GM19238 (cell line): Measurements from ENCODE around the gene CNTN5.
"Not testable (repeated sequence)": the region's sequence is repeated elsewhere in the genome, so short reads cannot be mapped to it uniquely, and the experiment has no call there.

Experiments
- DNase-seq: peaks from one replicate; pipeline ENCODE4 v3.0.0; 2011; ENCODE audit warnings: low spot score; ENCODE audit not compliant: insufficient read length

Gene CNTN5

DNA sequence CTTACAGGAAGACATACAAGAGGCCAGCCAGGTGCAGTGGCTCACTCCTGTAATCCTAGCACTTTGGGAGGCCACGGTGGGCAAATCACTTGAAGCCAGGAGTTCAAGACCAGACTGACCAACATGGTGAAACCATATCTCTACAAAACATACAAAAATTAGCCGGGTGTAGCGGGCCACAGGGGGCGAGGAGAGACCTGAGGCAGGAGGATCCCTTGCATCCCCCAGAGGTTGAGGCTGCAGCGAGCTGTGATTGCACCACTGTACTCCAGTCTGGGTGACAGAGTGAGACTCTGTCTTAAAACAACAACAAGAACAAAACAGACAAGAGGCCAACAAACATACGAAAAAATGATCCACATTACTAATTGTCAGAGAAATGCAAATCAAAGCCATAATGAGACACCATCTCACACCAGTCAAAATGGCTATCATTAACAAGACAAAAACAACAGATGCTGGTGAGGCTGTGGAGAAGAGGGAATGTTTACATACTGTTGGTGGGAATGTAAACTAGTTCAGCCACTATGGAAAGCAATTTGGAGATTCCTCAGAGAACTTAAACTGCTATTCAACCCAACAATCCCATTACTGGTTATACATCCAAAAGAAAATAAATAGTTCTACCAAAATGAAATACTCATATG, 1167.5 kb downstream of the CNTN5 start:
- no peak for DNase-seq

GRCh38 chr11:100190395-100190794, 1169.6 kb downstream of the CNTN5 start:
- no peak for DNase-seq

DNA sequence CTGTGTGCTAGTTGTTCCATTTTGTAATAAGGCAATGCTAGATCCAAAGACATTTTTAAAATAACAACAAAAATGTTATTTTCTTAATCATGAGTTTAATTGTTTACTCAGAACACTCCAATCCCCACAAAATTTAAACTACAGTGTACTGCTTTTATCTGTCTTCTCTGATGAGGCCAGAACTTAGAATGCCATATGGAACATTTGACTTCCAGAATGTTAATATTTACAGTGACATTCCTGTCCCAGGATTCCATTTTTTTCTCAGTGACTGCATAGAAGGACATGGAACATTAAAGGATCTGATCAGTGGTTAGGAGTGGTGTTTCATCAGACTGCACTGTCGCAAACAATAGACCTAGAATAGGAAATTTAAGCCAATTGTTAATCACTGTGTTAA, 1171.4 kb downstream of the CNTN5 start:
- DNase-seq, result no peak

- no peak for DNase-seq
Measured at GRCh38 chr11:100203789-100204188, 1183.0 kb downstream of the CNTN5 start.

GRCh38 chr11:100205926-100206325, 1185.2 kb downstream of the CNTN5 start:
- DNase-seq, result no peak

GRCh38 chr11:100208207-100208606, 1187.5 kb downstream of the CNTN5 start:
- DNase-seq, result no peak

DNA sequence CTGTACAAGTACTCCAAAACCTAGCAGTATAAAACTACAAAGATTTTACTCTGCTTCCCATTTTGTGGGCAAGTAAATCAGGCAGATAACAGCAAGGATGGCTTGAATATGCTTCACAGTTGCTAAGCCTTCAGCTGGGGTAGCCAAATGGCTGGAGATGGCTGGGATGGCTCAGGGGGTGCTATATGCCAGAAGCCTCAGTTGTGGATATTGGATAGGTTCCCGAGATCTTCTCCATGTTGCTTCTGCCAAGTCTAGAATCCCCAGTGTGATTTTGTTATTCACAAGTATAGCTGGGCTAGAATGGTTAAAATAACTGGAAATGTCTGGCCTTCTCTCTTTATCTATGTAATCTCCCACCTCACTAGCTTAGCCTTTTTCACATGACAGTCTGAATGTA, 1194.0 kb downstream of the CNTN5 start:
- no peak for DNase-seq

- no peak for DNase-seq
Measured at GRCh38 chr11:100220801-100221200, 1200.1 kb downstream of the CNTN5 start.

- no peak for DNase-seq
Measured at GRCh38 chr11:100221791-100222190, 1201.0 kb downstream of the CNTN5 start.

GRCh38 chr11:100224541-100225034, 1203.8 kb downstream of the CNTN5 start:
- no peak for DNase-seq

DNA sequence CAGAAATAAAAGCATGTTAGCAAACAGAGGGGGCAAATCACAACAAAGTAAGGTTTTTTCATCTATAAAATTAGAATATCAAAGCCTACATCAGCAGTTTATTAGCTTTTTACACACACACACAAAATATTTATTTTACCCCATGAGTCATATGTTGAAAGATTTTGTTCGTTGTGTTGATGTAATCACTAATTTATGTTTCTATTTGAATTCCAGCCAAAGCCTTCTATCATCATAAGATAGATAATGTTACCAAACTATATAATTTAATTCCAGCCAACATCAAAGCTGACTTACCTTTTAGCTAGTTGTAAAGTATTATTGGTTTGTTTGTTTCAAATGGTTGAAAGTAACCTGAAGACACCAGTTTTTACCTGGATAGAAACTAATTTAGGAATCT, 1208.3 kb downstream of the CNTN5 start:
- no peak for DNase-seq

DNA sequence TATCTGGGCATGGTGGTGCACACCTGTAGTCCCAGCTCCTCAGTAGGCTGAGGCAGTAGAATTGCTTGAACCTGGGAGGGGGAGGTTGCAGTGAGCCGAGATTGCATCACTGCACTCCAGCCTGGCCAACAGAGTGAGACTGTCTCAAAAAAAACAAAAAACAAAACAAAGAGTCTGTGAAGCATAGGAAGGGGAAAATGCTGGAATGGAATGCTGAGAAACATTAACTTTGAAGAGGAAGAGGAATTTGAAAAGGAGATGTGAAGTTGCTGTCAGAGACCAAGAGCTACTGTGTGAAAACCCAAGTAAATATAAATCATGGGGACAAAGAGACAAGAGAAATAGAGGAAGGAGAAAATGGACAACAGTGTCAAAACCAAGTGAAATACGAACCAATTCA, 1211.3 kb downstream of the CNTN5 start:
- DNase-seq, result no peak

DNA sequence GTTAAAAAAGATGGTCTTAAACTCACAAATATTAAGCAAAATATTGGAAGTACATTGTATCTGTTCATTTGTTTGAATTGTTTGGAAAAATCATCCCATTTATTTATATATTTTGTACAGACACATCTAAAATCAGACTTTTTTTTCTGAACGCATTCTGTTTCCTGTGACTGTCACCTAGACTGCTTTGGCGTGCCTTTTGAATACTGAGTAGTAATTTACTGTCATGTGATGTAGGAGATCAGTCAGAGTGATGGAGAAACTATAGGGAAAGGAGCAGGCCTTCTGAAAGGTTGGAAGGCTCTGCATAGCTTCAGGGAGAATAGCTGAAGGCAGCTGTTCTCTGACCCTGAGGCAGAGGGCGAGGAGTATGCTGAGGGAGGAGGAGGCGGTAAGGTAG, 1214.3 kb downstream of the CNTN5 start:
- DNase-seq, result no peak

DNA sequence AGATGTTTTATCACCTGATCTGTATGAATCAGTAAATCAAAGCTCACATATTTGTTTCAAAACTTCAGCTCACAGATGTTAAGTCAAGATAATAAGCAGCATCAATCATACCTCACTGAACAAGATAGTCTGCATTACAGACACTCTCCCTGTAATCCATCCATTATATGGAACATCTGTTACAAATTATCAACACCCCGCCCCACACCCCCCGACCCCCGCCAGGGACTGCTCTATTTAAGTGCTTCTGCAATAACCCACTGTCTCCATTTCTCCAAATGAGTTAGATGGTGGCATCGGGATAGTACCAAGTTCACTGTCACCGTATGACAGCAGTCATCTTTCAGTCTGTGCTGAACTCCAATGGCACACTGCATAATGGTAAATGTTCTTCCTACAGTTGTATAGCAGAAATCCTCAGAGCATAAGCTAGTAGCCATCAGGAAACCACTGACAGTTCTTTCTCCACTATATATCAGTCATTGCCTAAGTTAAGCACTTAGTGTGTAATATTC, 1219.3 kb downstream of the CNTN5 start:
- DNase-seq, result no peak

GRCh38 chr11:100247704-100248103, 1227.0 kb downstream of the CNTN5 start:
- DNase-seq, result no peak

DNA sequence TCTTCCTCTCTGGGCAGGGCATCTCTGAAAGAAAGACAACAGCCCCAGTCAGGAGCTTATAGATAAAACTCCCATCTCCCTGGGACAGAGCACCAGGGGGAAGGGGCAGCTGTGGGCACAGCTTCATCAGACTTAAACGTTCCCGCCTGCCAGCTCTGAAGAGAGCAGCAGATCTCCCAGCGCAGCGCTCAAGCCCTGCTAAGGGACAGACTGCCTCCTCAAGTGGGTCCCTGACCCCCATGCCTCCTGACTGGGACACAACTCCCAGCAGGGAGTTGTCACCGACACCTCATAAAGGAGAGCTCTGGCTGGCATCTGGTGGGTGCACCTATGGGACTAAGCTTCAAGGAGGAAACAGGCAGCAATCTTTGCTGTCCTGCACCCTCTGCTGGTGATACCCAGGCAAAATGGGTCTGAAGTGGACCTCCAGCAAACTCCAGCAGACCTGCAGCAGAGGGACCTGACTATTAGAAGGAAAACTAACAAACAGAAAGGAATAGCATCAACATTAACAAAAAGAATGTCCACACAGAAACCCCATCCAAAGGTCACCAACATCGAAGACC, 1236.6 kb downstream of the CNTN5 start:
- not testable (repeated sequence) for DNase-seq

- DNase-seq, result no peak
Measured at GRCh38 chr11:100269516-100269915, 1248.8 kb downstream of the CNTN5 start.

GRCh38 chr11:100273066-100273815, 1252.5 kb downstream of the CNTN5 start:
- DNase-seq, result no peak

- DNase-seq, result not testable (repeated sequence)
Measured at GRCh38 chr11:100274466-100274865, 1253.7 kb downstream of the CNTN5 start.

- DNase-seq, result no peak
Measured at GRCh38 chr11:100294748-100295147, 1274.0 kb downstream of the CNTN5 start.

DNA sequence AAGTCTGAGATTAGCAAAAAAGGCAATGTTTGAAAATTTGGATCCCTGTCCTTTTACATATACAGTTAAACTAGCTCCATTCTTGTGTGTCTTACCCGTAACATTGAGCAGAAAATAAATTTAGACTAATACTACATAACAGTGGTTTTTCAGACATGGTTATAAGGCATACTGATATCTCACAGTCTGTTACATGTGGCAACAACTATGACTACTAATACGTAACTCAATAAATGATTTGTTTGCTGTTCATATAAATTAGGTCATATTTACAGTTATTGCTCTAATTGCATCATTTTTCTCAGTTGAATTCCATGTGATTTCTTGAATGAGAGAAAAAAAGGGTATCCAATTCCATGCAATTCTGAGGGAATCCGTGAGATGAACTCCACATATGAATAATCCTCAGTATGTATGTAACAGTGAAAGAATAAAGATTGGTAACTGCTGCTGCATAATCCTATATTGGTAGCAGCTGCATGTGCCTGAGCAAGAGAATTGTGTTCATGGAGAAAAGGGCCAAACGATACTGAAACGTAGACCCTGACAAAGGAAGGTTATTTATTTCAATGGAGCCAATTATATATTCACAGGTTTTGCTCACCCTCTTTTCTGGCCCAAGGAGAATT, 1275.4 kb downstream of the CNTN5 start:
- DNase-seq, result no peak

GRCh38 chr11:100297516-100297915, 1276.8 kb downstream of the CNTN5 start:
- DNase-seq, result no peak
